Measurements from ENCODE around the gene LARP6. TPM values are rescaled to one million over a fixed set of nuclear protein-coding genes. Genes with fewer than 3 reads are reported as not detected.

Gene LARP6
- total RNA-seq, 1 donor from 2014 or later, result 50.6 TPM

DNA sequence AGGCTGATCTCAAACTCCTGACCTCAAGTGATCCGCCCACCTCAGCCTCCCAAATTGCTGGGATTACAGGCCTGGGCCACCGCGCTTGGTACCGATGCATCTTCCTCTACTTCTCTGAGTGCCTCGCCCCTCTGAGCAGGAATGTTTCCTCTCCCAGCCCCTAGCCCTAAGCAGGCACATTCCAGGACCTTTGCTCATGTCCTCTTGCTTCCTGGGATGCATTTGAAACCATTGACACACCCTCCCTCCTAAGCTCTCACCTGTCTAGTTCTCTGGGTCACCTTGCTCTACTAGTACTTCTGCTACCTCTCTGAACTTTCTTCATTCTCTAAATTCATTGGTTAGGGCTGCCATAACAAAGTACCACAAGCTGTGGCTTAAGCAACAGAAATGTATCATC lies 72.7 kb downstream of the LARP6 start:
- intact Hi-C loops (cut with micrococcal nuclease), result no loop called here
- TF ChIP-seq, protein P1, sequence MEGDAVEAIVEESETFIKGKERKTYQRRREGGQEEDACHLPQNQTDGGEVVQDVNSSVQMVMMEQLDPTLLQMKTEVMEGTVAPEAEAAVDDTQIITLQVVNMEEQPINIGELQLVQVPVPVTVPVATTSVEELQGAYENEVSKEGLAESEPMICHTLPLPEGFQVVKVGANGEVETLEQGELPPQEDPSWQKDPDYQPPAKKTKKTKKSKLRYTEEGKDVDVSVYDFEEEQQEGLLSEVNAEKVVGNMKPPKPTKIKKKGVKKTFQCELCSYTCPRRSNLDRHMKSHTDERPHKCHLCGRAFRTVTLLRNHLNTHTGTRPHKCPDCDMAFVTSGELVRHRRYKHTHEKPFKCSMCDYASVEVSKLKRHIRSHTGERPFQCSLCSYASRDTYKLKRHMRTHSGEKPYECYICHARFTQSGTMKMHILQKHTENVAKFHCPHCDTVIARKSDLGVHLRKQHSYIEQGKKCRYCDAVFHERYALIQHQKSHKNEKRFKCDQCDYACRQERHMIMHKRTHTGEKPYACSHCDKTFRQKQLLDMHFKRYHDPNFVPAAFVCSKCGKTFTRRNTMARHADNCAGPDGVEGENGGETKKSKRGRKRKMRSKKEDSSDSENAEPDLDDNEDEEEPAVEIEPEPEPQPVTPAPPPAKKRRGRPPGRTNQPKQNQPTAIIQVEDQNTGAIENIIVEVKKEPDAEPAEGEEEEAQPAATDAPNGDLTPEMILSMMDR (IDR thresholded peaks at IDR 0.05; ENCODE audit: borderline replicate concordance), result no peak
- no peak for DNase-seq
- Histone ChIP-seq H3K27me3 (ENCODE audit: low read depth) (no peaks in the 10 kb centered on the region), H3K27ac (replicated peaks) (no peak overlapping the region), H3K4me1 (no peaks in the 10 kb centered on the region), H3K36me3 (no peaks in the 10 kb centered on the region), H3K9me3 (replicated peaks) (no peaks in the 10 kb centered on the region), H3K4me3 (no peak overlapping the region)

Other genes starting within 250 kb of the LARP6 start
- 33.7 TPM for gene UACA, start 90.6 kb downstream of the LARP6 start, total RNA-seq
- 5.6 TPM for gene THAP10, start 38.3 kb upstream of the LARP6 start, total RNA-seq
- 86.6 TPM for gene LRRC49, start 38.7 kb upstream of the LARP6 start, total RNA-seq